AG04450 (cell line): ENCODE measurements around the gene ACO2. TPM values are rescaled to one million over a fixed set of nuclear protein-coding genes. Genes with fewer than 3 reads are reported as not detected.

Source experiments
- CTCF ChIA-PET: fragments of 300-600, 350-600 bp; formaldehyde crosslinking; extraction: SDS; loops from one replicate; lab custom pipeline; 2022; ENCODE audit warnings: antibody characterized with exemption, inconsistent platforms; lab: Charles Lee
- POLR2A ChIA-PET: fragments of 350-600 bp; formaldehyde crosslinking; extraction: SDS; loops from one replicate; lab custom pipeline; 2021; ENCODE audit warnings: antibody characterized with exemption, inconsistent platforms; lab: Yijun Ruan, JAX
- DNase-seq: peaks from one replicate; pipeline ENCODE4 v3.0.0-alpha.2; 2011; ENCODE audit warnings: low read depth, low spot score
- H3K27ac ChIP-seq: one replicate; pipeline ENCODE4 v1.5.1; 2012; ENCODE audit warnings: low read depth, low read length, control low read depth
- H3K27me3 ChIP-seq: one replicate; pipeline ENCODE4 v1.6.0; 2012; ENCODE audit warnings: low read length; ENCODE audit not compliant: control insufficient read depth, insufficient read depth
- H3K4me3 ChIP-seq: 2 replicates; pipeline ENCODE4 v1.5.1; 2011; ENCODE audit warnings: mild to moderate bottlenecking, low read depth, low read length, control low read depth
- H3K9me3 ChIP-seq: 2 replicates; pipeline ENCODE4 v1.5.1; 2012; ENCODE audit warnings: low read length; ENCODE audit not compliant: control insufficient read depth, insufficient read depth
- CTCF ChIP-seq: IDR thresholded peaks from 2 replicates; pipeline ENCODE4 v1.5.1; 2011; ENCODE audit warnings: low read depth, low read length, control low read depth, inconsistent platforms
- polyA plus RNA-seq: library from polyadenylated mRNA; depleted of rRNA; stranded (reverse); fragments of >200 nt; gene quantifications from 2 replicates; pipeline ENCODE4 v1.2.3, GENCODE V29; 2011

Gene ACO2
- polyA plus RNA-seq, 1 experiment, result 32.2 TPM

- ChIA-PET CTCF (interaction anchor here (0.6 to 1.6 kb wide), 3 partner anchors 15 to 120 kb away, joined by 3 to 8 read pairs (median 4); no protein-coding TSS in a partner anchor), POLR2A (interaction anchor here (0.7 to 2.5 kb wide), 6 partner anchors 20 to 267 kb away, joined by 3 to 11 read pairs (median 4); partner anchors contain the start of genes ACO2, PHF5A and TOB2)
- Histone ChIP-seq H3K9me3 (no peaks in the 10 kb centered on the region; the same call in 1 of the 2 replicates), H3K27me3 (no peaks in the 10 kb centered on the region), H3K27ac (peak overlapping the region; percentile 98), H3K4me3 (no peak overlapping the region)
- TF ChIP-seq CTCF, result no peak
- DNase-seq, result peak; percentile 50
Observed at GRCh38 chr22:41524251-41524661, 55.3 kb downstream of the ACO2 start.

GRCh38 chr22:41524809-41525449 is 56.0 kb downstream of the ACO2 start:
- POLR2A ChIA-PET, result interaction anchor here (0.7 to 2.5 kb wide), 5 partner anchors 56 to 268 kb away, joined by 3 to 11 read pairs (median 4); partner anchors contain the start of genes ACO2, PHF5A and TOB2
- no peaks in the 10 kb centered on the region; the same call in 1 of the 2 replicates for H3K9me3 ChIP-seq
- H3K27me3 ChIP-seq, result no peaks in the 10 kb centered on the region
- H3K27ac ChIP-seq, result peak overlapping the region; percentile 98
- no peak for TF ChIP-seq CTCF
- no peak overlapping the region for H3K4me3 ChIP-seq
- CTCF ChIA-PET, result interaction anchor here (0.6 to 1.6 kb wide), 3 partner anchors 16 to 121 kb away, joined by 3 to 8 read pairs (median 4); no protein-coding TSS in a partner anchor
- no peak for DNase-seq

DNA sequence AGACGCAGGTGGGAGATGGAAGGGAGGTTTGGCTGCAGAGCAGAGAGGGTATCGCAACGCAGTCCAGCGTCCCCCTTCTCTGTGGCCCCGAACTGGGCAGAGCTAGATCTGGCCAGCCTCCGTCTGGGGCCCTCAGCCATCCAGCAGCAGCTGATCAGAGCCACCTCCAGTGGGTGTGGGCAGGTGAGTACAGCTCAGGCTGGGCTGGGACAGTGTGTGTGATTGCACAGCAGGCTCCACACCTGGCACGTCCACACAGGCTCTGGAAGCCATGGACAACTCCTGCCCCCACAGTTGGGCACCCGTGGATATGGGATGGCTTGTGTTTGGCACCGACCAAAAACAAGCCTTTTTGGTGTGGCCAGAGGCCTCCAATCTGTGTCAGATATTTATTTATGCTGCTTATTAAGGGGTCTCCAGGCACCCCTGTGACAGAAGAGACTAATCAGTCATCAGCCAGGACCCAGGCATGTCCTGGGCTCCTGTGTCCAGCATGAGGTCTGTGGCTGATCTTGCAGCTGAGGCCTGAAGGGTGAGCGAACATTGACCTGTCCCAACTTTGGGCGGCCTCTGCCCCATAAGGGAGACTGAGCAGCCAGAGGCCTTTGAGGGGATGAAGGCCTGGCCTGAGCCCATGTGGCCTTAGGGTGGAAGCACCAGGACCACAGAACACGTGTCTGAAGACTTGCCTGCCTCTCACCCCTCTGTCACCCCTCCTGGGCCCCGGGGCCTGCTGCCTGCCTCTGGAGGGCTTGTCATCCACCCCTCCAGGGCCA is 56.7 kb downstream of the ACO2 start:
- Histone ChIP-seq H3K9me3 (no peaks in the 10 kb centered on the region; the same call in 1 of the 2 replicates), H3K4me3 (no peak overlapping the region), H3K27me3 (no peaks in the 10 kb centered on the region), H3K27ac (peak overlapping the region; percentile 98)
- CTCF ChIA-PET, result interaction anchor here (3.4 kb wide), 1 partner anchor 8 kb away, joined by 19 read pairs; no protein-coding TSS in a partner anchor
- POLR2A ChIA-PET, result interaction anchor here (1.5 to 2.5 kb wide), 3 partner anchors 79 to 124 kb away, joined by 4 to 11 read pairs (median 5); partner anchors contain the start of gene TOB2
- DNase-seq, result no peak
- TF ChIP-seq CTCF, result no peak

DNA sequence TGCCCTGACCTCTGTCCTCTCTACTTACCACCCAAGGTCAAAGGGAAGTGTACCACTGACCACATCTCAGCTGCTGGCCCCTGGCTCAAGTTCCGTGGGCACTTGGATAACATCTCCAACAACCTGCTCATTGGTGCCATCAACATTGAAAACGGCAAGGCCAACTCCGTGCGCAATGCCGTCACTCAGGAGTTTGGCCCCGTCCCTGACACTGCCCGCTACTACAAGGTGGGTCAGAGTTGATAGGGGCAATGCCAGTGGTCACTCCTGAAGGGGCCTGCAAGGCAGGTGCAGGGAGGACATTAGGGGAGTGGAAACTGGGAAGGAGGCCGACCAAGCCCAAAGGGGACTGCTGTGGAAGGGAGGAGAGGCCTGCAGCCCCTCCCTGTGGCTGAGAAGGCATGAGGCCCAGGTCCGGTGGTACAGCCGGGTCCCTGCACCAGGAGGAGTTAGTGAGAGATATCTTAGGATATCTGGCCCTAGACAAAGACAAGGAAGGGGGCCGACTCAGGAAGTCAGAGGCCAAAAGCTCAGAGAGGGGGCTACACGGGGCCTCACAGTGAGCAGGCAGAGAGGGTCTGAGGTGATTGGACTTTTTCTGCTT is 57.4 kb downstream of the ACO2 start:
- POLR2A ChIA-PET, result interaction anchor here (1.1 to 1.8 kb wide), 3 partner anchors 34 to 122 kb away, joined by 3 to 4 read pairs (median 3); partner anchors contain the start of genes ACO2, CSDC2 and PHF5A
- Histone ChIP-seq H3K27me3 (no peaks in the 10 kb centered on the region), H3K4me3 (no peak overlapping the region), H3K9me3 (no peaks in the 10 kb centered on the region; the same call in 1 of the 2 replicates), H3K27ac (peak overlapping the region; percentile 47)
- CTCF ChIA-PET, result interaction anchor here (0.5 to 3.4 kb wide), 21 partner anchors 9 to 604 kb away, joined by 3 to 46 read pairs (median 4); partner anchors contain the start of genes POLR3H, TOB2 and XRCC6
- DNase-seq, result no peak
- no peak for TF ChIP-seq CTCF
